HG03571 (cell line): ENCODE measurements around the gene MTFP1.
"Not testable (repeated sequence)": the region's sequence is repeated elsewhere in the genome, so short reads cannot be mapped to it uniquely, and the experiment has no call there.

Experiments used
- ATAC-seq: cut with Tn5 transposase; IDR thresholded peaks from one replicate; pipeline ENCODE4 v1.9.1; 2021; ENCODE audit not compliant: unreplicated experiment

The MTFP1 gene

GRCh38 chr22:30424534-30425326 lies 838 bp upstream of the MTFP1 start:
- ATAC-seq, result no peak

DNA sequence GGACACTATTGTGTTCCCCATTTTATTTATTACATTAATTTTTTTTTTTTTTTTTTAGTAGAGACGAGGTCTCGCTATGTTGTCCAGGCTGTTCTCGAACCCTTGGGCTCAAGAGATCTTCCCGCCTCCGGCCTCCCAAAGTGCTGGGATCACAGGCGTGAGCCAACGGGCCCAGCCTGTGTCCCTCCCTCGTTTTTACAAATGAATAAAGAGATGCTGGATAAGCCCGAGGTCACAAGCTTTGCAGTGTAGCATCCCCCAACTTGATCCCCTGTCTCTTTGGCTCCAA lies 297 bp upstream of the MTFP1 start:
- no peak for ATAC-seq

DNA sequence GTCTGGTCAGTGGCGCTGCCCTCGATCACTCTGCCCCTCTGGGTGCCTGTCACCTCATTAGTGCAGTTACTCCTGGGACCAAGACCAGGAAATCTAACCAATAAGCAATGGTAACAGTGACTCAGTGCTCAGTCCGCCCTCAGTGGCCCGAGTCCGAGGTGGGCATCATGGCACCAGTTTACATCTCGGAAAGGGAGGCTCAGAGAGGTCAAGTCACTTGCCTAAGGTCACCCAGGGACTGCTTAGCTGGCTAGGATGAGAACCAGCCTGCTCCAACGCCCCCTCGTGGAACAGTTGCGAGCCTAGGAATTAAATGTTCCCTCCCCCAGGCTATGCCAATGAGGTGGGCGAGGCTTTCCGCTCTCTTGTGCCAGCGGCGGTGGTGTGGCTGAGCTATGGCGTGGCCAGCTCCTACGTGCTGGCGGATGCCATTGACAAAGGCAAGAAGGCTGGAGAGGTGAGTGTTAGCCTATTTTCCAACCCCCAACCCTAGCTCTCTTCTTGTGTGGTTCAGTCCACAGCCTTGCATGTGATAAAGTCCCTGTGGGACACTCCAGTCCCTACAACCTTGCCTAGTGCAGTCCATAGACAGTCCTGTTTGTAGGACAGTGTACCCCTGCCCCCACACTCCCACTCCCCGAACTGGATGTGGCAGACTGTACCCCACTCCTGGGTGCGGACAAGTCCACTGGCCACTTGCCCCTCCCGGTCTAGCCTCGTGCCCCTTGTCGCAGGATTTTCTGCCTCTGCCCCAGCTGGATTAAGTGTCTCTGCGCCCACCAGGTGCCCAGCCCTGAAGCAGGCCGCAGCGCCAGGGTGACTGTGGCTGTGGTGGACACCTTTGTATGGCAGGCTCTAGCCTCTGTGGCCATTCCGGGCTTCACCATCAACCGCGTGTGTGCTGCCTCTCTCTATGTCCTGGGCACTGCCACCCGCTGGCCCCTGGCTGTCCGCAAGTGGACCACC lies 1.1 kb downstream of the MTFP1 start:
- ATAC-seq, result no peak

DNA sequence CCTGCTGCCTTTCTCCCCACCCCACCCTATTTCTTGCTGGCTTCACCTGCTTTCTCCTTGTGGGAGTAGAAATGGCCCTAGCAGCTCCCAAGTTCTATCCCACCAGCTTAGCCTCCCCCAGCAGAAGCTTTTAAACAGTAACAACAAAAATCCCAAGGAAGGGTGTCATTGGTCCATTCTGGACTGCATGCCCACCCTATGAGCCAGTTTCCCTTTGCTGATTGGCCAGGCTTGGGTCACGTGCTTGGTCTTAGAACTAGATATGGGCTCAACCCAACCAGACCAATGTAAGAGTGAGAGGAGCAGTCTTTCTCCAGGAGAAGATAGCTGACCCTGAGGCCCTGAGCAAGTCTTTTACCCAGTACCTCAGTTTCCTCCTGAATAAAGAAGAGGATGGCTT lies 2.3 kb downstream of the MTFP1 start:
- no peak for ATAC-seq

GRCh38 chr22:30429887-30430286 lies 4.3 kb downstream of the MTFP1 start:
- no peak for ATAC-seq

DNA sequence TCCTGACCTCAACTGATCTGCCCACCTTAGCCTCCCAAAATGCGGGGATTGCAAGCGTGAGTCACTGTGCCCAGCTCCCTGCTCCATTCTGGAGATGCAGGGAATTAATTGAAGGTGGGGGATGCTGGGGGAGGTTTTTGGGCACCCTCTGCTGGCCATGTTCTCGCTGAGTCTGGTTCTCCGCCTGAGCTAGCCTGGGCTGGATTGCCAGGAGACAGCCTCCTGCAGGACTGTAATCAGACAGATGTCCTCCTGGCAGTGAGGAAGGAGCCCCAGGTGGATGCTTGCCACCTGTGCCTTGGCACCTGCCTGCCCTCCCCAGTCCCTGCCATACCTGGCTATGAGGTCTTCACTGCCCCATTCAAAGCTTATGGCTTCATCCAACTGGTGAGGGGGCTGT lies 5.4 kb downstream of the MTFP1 start:
- no peak for ATAC-seq

GRCh38 chr22:30432096-30432495 lies 6.5 kb downstream of the MTFP1 start:
- no peak for ATAC-seq

GRCh38 chr22:30432520-30432919 lies 7.0 kb downstream of the MTFP1 start:
- no peak for ATAC-seq

DNA sequence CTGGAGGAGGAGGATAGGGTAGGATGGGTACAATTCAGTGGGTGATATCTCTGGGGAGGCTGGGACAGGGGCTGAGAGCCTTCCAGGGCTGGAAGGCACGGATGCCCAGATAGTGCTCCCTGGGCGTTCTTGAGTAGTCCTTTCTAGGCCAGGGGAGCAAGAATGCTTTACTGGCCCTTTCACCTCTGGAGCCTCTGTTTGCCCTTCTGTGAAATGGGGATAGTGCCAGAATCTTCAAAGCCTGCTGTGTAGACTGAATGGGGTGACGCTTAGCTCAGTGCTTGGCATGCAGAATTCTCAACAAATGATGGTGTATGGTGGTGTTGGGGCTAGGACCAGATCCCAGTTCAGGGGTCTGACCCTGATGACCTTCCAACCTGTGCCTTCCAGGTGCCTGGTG lies 7.7 kb downstream of the MTFP1 start:
- no peak for ATAC-seq

DNA sequence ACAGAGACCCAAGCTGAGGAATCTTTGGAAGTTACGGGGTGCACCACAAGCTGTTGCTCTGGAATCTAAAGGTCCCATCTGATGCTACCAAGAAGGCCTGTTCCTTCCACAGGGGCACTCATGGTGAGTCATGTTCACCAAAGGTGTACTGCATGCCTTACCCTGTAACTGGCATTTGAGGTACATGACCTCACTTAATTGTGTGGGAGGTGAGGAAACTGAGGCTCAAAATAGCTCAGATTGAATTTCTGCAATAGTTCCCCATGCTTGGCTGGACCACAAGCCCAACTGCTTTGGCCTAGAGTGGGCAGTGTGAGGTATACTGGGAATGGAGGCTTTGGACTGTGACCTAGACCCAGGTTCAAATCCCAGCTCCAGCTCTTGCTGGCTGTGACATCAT lies 8.2 kb downstream of the MTFP1 start:
- no peak for ATAC-seq

DNA sequence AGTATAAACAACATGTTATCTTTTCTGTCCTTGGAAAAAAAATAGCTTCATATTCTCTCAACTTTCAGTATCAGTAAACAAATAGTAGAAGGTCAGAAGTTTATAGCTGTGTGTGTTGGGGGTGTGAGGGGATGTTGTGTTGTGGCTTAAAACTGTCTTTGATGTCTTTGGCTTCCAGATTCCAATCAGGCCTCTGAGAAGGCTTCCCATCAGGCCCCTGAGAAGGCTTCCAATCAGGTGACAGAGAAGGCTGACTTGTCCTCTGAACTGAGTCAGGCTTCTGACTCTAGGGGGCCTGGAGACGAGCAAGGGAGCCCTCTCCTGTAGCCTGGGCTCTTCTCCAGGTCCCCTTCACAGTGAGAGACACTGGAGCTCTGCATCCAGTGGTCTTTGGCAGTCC lies 9.3 kb downstream of the MTFP1 start:
- ATAC-seq, result no peak

DNA sequence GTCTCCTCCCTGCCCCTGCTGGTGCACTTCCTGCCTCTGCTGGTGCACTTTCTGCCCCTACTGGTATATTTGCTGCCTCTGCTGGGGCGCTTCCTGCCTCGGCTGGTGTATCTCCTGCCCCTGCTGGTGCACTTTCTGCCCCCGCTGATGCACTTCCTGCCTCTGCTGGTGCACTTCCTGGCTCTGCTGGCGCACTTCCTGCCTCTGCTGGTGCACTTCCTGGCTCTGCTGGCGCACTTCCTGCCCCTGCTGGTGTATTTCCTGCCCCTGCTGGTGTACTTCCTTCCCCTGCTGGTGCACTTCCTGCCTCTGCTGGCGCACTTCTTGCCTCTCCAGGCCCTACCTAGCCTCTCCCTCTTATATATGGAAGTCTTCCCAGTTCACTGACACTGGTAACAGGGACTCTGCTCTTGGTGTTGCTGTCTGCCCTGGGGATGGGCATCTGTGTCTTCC lies 10.1 kb downstream of the MTFP1 start:
- ATAC-seq, result no peak

DNA sequence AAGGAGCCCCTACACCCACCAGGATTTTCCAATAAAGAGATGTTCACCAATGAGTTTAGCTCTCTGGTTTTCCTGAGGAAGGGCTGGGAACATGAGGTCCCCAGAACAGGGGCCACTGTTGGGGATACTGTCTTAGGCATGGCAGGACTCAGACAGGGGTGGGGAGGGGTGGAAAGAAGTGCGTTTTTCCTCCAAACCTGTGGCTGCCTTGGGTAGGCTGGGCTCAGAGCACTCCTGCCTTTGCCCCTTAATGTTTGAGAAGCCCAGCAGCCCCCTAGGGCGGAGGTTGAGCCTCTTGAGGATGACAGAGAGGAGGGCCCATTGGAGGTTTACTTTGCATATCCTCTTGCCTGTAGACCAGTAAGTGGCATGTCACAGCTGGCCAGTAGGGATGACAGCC lies 10.6 kb downstream of the MTFP1 start:
- ATAC-seq, result no peak

DNA sequence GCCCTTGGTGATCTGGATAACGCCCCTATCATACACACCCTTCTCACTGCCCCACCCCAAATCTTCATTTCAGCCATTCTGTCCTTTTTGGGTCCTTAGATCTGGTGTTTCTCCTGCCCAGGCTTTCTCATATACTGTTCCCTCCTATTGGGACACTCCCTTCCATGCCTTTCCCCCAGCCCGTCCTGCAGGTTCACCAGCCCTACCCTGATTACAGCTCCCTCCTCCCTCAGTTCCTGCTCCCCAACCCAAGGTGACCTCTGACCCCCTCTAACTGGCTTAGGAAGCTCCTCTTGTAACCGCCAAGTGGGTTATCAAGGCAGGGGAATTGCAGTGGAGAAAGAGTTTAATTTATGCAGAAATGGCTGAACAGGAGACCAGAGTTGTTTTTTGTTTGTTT lies 13.0 kb downstream of the MTFP1 start:
- no peak for ATAC-seq

GRCh38 chr22:30439226-30439625 lies 13.7 kb downstream of the MTFP1 start:
- no peak for ATAC-seq

DNA sequence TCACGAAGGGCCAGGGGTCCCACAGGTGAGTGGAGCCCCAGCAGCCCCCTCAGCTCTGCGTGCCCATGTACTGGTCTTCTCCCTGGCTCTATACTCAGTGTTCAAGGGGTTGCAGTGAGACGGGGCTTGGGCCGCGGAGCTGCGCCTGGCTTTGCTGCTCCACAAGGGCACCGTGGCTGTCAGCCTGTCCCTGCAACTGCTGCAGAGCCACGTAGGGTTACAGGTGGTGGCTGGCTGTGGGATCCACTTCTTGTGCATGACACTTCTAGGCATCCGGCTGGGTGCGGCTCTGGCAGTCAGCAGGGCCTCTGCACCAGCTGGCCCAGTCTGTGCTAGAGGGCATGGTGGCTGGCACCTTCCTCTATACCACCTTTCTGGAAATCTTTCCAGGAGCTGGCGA lies 14.3 kb downstream of the MTFP1 start:
- ATAC-seq, result no peak

GRCh38 chr22:30441088-30441487 lies 15.5 kb downstream of the MTFP1 start:
- no peak for ATAC-seq

GRCh38 chr22:30444632-30445437 lies 19.3 kb downstream of the MTFP1 start:
- no peak for ATAC-seq

DNA sequence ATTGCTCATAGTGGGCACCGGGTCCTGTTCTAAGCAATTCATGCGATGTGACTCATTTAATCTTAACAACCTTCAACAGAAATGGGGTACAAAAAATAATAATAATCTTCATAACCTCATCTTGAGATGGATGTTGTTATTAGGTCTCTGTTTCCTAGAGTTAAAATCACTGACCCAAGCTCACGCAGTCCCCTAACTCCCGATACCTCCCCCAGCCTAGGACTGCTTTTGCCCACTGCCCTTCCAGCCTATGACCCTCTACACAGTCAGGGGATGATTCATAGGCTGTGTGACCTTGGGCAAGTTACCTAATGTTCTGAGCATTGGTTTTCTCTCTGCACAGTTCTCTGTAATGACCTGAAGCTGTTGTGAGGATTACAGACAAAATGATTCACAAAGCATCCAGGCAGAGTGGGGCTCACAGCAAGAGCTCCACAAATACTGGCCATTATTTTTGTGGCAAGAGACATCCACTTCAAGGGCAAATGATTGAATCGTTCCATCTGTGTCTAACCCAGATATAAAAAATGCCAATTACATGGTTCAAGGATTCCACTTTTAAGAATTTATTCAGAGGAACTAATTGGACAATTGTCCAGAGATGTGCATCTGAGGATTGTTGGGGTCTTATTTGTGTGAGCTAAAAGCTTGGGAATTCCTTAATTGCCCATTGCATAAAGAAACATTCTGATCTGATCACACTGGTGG lies 20.0 kb downstream of the MTFP1 start:
- ATAC-seq, result no peak

- no peak for ATAC-seq
Observed at GRCh38 chr22:30447656-30448055, 22.1 kb downstream of the MTFP1 start.

DNA sequence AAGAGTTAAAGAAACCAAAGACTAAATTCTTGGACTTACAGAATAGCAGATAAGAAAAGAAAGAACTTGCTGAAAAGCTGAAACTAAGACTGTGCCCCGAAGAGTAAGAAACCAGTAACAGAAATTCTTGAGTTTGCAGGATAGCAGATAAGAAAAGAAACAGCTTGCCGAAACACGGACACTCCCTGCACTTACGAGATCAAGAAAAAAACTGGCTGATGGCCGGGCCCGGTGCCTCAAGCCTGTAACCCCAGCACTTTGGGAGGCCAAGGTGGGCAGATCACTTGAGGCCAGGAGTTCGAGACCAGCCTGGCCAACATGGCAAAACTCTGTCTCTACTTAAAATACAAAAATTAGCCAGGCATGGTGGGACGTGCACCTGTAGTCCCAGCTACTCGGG lies 25.9 kb downstream of the MTFP1 start:
- ATAC-seq, result not testable (repeated sequence)
